Measurements from ENCODE around the gene RAB4B. TPM values are rescaled to one million over a fixed set of nuclear protein-coding genes. Genes with fewer than 3 reads are reported as not detected.
"Not testable (repeated sequence)": the region's sequence is repeated elsewhere in the genome, so short reads cannot be mapped to it uniquely, and the experiment has no call there.

RAB4B gene
- total RNA-seq, 1 donor from 2014 or later = 23.4 TPM

DNA sequence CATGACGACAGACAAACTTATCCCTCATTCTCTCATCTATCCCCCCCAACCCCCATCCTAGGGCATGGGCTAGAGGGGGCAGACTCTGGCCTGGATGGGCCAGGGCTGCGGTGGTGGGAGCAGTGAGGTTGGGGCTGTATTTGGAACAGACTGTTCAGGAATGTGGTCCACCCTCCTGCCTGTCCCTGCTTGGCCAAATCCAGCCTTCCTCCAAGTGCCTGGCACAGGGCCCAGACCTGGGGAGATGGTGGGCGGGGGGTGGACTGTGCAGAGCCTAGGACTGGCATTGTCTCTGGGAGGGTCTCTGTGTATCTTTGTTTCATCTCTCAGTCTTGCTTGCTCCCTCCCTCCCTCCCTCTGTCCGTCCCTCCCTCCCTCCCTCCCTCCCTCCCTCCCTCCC, 35.1 kb downstream of the RAB4B start:
- peak overlapping the region; percentile 85 for H3K27ac Mint-ChIP-seq (ENCODE audit: unreplicated experiment)
- TF ChIP-seq, protein P1, sequence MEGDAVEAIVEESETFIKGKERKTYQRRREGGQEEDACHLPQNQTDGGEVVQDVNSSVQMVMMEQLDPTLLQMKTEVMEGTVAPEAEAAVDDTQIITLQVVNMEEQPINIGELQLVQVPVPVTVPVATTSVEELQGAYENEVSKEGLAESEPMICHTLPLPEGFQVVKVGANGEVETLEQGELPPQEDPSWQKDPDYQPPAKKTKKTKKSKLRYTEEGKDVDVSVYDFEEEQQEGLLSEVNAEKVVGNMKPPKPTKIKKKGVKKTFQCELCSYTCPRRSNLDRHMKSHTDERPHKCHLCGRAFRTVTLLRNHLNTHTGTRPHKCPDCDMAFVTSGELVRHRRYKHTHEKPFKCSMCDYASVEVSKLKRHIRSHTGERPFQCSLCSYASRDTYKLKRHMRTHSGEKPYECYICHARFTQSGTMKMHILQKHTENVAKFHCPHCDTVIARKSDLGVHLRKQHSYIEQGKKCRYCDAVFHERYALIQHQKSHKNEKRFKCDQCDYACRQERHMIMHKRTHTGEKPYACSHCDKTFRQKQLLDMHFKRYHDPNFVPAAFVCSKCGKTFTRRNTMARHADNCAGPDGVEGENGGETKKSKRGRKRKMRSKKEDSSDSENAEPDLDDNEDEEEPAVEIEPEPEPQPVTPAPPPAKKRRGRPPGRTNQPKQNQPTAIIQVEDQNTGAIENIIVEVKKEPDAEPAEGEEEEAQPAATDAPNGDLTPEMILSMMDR (IDR thresholded peaks at IDR 0.05) = no peak
- no peaks in the 10 kb centered on the region for H3K9me3 Mint-ChIP-seq (ENCODE audit: low read depth)
- H3K36me3 Mint-ChIP-seq (ENCODE audit: low read depth) = peaks cover 3% of the 10 kb centered on the region
- H3K27me3 Mint-ChIP-seq (ENCODE audit: low read depth) = no peaks in the 10 kb centered on the region
- no peak overlapping the region for H3K4me3 Mint-ChIP-seq (ENCODE audit: unreplicated experiment)
- peak; percentile 70 for DNase-seq (ENCODE audit: low spot score)
- H3K4me1 Mint-ChIP-seq (ENCODE audit: low read depth) = peaks cover 44% of the 10 kb centered on the region

GRCh38 chr19:40815223-40815622, 37.2 kb downstream of the RAB4B start:
- Mint-ChIP-seq H3K27me3 (ENCODE audit: low read depth) (no peaks in the 10 kb centered on the region), H3K27ac (ENCODE audit: unreplicated experiment) (peak overlapping the region; percentile 14), H3K9me3 (ENCODE audit: low read depth) (no peaks in the 10 kb centered on the region), H3K4me1 (ENCODE audit: low read depth) (peaks cover 47% of the 10 kb centered on the region), H3K36me3 (ENCODE audit: low read depth) (no peaks in the 10 kb centered on the region), H3K4me3 (ENCODE audit: unreplicated experiment) (no peak overlapping the region)
- DNase-seq (ENCODE audit: low spot score) = peak; percentile 53
- TF ChIP-seq, protein P1 (IDR thresholded peaks at IDR 0.05) = no peak

DNA sequence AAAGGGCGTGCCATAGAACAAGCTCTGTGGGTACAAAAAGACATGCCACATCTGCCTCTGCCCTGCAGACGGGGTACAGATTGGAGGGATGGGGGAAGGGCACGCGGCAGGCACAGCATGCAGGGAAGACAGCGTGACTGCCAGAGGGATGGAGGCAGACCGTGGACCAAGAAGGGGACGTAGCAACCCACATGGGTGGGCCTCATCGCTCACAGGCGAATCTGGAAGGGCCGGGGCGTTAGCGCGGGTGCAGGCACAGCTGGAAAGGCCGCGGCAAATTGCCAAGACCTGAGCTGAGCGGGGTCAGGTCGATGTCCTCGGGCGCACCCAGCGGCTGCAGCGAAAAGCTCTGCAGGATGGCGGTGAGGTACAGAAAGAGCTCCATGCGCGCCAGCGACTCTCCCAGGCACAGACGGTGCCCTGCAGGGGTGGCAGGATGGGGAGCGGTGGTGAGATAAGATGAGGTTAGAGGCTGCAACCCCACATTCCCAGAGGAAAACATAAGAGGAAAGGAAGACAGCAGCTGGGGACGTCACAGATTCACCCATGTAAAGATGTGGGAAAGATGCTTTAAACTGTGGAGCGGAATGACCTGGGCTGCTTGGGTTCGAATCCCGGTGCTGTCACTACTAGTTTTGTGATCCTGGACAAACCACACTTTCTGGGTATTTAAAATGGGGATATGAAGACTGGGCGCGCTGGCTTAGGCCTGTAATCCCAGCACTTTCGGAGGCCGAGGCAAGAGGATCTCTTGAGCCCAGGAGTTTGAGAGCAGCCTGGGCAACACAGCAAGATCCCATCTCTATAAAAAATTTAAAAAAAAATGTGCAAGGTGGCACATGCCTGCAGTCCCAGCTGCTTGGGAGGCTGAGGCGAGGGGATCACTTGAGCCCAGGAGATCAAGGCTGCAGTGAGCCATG, 40.7 kb downstream of the RAB4B start:
- H3K27me3 Mint-ChIP-seq (ENCODE audit: low read depth); H3K9me3 Mint-ChIP-seq (ENCODE audit: low read depth); H3K36me3 Mint-ChIP-seq (ENCODE audit: low read depth): not testable (repeated sequence)
- Mint-ChIP-seq H3K27ac (ENCODE audit: unreplicated experiment) (peak overlapping the region; percentile 10), H3K4me3 (ENCODE audit: unreplicated experiment) (peak overlapping the region; percentile 45), H3K4me1 (ENCODE audit: low read depth) (peaks cover 18% of the 10 kb centered on the region)
- peak; percentile 92 for DNase-seq (ENCODE audit: low spot score)
- TF ChIP-seq, protein P1 (IDR thresholded peaks at IDR 0.05) = peak; percentile 62

- DNase-seq (ENCODE audit: low spot score); H3K36me3 Mint-ChIP-seq (ENCODE audit: low read depth); H3K27ac Mint-ChIP-seq (ENCODE audit: unreplicated experiment); H3K4me3 Mint-ChIP-seq (ENCODE audit: unreplicated experiment); H3K9me3 Mint-ChIP-seq (ENCODE audit: low read depth); H3K27me3 Mint-ChIP-seq (ENCODE audit: low read depth): not testable (repeated sequence)
- peaks cover 12% of the 10 kb centered on the region for H3K4me1 Mint-ChIP-seq (ENCODE audit: low read depth)
- TF ChIP-seq, protein P1 (IDR thresholded peaks at IDR 0.05) = peak; percentile 92
Observed at GRCh38 chr19:40819479-40820234, 41.6 kb downstream of the RAB4B start.

DNA sequence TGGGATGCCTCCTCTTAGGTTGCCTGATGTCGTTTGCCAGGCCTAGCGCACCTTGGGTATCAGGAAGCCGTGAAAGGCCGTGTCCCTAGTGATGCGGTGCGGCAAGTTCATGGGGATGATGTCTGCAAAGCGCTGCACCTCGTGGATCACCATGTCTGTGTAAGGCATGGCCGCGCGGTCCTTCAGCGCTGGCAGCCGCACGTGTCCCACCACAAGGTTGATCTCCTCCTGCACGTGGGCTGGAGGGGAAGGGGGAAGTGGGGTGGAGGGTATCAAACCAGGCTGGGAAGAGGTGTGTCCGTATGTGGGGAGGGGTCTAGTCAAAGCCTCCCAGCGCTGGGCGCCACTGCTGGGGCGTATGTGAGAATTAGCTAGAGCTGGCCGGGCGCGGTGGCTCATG, 44.1 kb downstream of the RAB4B start:
- H3K27ac Mint-ChIP-seq (ENCODE audit: unreplicated experiment) = no peak overlapping the region
- H3K27me3 Mint-ChIP-seq (ENCODE audit: low read depth) = no peaks in the 10 kb centered on the region
- H3K36me3 Mint-ChIP-seq (ENCODE audit: low read depth) = peaks cover 9% of the 10 kb centered on the region
- peaks cover 12% of the 10 kb centered on the region for H3K4me1 Mint-ChIP-seq (ENCODE audit: low read depth)
- TF ChIP-seq, protein P1 (IDR thresholded peaks at IDR 0.05) = no peak
- no peaks in the 10 kb centered on the region for H3K9me3 Mint-ChIP-seq (ENCODE audit: low read depth)
- H3K4me3 Mint-ChIP-seq (ENCODE audit: unreplicated experiment) = no peak overlapping the region
- DNase-seq (ENCODE audit: low spot score) = peak; percentile 79

GRCh38 chr19:40822704-40823553, 44.9 kb downstream of the RAB4B start:
- H3K36me3 Mint-ChIP-seq (ENCODE audit: low read depth) = peaks cover 12% of the 10 kb centered on the region
- H3K27me3 Mint-ChIP-seq (ENCODE audit: low read depth); H3K4me3 Mint-ChIP-seq (ENCODE audit: unreplicated experiment); H3K9me3 Mint-ChIP-seq (ENCODE audit: low read depth); H3K27ac Mint-ChIP-seq (ENCODE audit: unreplicated experiment); H3K4me1 Mint-ChIP-seq (ENCODE audit: low read depth): not testable (repeated sequence)
- peak; percentile 32 for DNase-seq (ENCODE audit: low spot score)

- peak; percentile 83 for DNase-seq (ENCODE audit: low spot score)
- not testable (repeated sequence) for H3K4me1 Mint-ChIP-seq (ENCODE audit: low read depth); H3K9me3 Mint-ChIP-seq (ENCODE audit: low read depth); H3K4me3 Mint-ChIP-seq (ENCODE audit: unreplicated experiment); H3K27ac Mint-ChIP-seq (ENCODE audit: unreplicated experiment); H3K27me3 Mint-ChIP-seq (ENCODE audit: low read depth)
- H3K36me3 Mint-ChIP-seq (ENCODE audit: low read depth) = peaks cover 18% of the 10 kb centered on the region
Observed at GRCh38 chr19:40824916-40825315, 46.9 kb downstream of the RAB4B start.
